Measurements from ENCODE around the gene DEFB113.
A peak's percentile ranks its signal among the peaks of the same experiment; 100 is the strongest.
"Not testable (repeated sequence)": the region's sequence is repeated elsewhere in the genome, so short reads cannot be mapped to it uniquely, and the experiment has no call there.

DEFB113 gene, protein sequence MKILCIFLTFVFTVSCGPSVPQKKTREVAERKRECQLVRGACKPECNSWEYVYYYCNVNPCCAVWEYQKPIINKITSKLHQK

DNA sequence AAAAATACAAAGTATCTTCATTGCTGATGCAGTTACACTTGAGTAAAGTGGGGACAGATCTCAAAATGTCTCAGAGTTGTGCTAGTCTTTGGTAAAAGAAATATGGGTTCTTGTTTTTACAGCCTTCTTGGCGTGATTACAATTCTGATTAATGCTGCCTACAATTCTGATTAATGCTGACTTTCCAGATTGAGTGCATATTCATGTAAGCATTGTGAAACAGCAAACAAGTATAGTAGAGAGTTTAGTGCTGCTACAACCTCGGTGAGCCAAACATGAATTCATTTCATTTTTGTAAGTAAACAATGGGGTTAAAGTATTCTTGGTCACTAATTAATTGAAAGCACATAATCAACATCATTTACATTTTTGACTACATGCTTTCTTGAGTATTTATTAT is at the start of gene DEFB113:
DEFB113 (minus strand) TSS at position 21 of the 400 bp plus-strand sequence; CDS start at position 21, 0 bp downstream.
- no peak within 1 kb of the TSS for H3K4me3 ChIP-seq (ENCODE audit: low read depth, low read length)
- no peak for DNase-seq (ENCODE audit: low read depth)

DNA sequence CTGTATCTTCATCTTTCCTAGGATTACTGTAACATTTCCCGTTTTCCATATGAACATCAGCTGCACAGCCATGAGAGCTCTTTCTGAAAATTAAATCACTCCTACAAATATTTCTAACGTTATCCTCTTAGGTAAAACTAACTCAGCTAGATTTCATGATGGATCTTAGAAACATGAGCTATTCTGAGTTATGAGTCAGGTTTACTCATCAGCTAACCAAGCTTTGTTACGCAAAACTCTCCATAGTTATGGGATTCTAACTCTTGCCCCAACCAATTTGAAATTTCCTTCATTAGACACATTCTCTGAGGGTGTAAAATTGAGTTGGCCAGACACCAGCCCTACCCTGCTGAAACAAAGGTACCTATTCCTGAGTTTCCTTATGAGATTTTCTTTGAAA is 38.4 kb upstream of the DEFB113 start:
- H3K4me3 ChIP-seq (ENCODE audit: low read depth, low read length): no peak overlapping the region
- DNase-seq (ENCODE audit: low read depth): peak; percentile 1

DNA sequence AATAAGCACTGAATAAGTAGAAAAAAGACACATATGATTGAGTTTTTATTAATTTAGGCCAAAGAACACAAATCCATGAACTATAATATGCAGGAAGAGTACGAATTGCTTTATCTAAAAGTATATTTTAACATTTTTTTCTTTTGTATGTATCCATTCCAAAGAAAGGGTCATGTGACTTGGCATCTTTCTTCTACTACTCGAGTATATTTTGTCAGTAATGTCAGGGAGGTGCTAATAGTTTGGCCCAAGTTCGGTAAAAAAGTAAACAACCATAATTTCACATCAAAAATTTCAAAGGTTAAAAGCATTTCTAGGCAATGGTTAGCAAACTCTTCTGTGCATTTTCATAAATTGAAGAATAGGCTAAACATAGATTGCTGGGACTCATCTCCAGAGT is 33.7 kb upstream of the DEFB113 start:
- H3K4me3 ChIP-seq (ENCODE audit: low read depth, low read length): no peak overlapping the region
- no peak for DNase-seq (ENCODE audit: low read depth)

DNA sequence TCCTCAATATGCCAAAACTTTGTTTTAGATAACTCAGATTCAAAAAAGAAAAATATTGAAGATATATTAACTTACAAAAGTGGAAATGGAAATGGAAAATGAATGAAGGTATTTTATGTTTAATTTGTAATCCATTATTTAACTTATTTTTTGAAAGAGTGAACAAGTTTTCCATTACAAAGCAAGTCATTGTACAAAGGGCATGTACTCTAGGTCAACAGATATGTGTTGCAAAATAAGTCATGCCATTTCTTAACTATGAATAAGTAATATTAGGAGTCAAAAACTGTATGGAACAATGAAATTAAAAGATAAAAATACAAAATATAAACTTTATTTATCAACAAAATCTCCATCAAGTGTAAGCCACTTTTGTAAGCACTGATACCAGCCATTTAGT is 25.9 kb upstream of the DEFB113 start:
- H3K4me3 ChIP-seq (ENCODE audit: low read depth, low read length): no peak overlapping the region
- DNase-seq (ENCODE audit: low read depth): no peak

DNA sequence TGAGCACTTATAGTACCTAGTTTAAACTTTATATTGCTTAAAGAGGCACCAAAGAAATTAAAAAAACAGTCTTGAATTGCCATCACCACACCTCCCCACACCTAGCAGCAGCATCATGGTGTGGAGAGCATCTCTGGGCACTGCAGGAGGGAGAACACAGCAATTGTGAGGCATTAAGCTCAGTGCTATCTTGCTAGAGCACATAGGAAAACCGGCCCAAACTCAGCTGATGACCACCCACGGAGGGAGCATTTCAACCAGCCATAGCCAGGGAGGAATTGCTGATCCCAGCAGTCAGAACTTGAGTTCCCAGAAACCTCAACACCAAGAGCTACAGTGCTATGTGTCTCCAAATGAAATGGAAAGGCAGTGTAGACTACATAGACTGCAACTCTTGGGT is 19.5 kb upstream of the DEFB113 start:
- H3K4me3 ChIP-seq (ENCODE audit: low read depth, low read length): no peak overlapping the region
- no peak for DNase-seq (ENCODE audit: low read depth)

DNA sequence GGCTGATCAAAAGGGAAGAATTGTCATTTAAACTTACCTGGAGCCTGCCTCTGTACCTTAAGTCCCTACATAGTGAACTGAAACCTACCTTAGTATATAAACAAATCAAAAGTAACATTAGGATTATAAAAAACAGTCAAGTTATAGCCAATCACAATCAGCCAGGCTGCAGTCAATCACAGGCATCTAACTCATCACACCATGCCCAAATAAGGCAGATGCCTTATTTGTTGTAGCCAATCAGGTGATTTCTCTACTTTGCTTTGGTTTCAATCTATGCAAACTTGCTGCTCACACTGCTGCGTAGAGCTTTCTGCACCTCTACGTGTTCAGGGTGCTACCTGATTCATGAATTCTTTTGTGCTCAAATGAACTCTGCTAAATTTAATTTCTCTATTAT is 18.3 kb upstream of the DEFB113 start:
- no peak for DNase-seq (ENCODE audit: low read depth)
- no peak overlapping the region for H3K4me3 ChIP-seq (ENCODE audit: low read depth, low read length)

DNA sequence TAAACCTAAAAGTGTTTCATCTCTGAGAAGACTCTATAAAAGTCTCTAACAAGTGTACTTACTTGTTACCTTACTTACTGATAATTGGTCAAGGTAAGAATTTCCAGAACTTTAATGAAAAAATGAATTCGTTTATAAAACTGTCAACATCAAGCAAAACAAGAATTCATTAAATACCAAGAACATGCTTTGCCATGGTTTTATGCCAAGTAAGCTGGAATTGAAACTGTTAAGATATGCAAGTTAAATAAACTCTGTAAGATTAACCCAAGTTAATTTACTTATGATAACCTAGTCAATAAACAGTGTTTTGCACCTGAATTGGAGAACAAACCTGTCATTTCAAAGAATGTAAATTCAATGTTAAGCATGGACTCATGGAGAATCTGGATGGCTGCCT is 17.1 kb upstream of the DEFB113 start:
- DNase-seq (ENCODE audit: low read depth): no peak
- no peak overlapping the region for H3K4me3 ChIP-seq (ENCODE audit: low read depth, low read length)

DNA sequence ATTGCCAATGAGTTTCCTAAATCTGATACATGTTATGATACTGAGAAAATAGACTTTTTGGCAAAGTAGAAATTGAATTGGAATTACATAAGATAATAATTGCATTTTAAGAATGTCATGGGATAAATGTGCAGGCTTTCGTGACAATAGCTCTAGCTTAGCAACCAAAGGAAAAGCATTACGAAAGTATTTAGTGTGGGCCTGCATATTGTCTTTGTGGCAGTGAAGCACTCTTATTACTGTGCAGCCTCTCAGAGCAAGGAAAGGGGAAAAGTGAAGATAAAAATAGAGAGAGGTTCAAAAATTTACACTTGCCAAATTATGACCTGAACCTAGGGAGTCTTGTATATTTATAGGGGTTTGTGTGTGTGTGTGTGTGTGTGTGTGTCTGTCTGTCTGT is 12.6 kb upstream of the DEFB113 start:
- H3K4me3 ChIP-seq (ENCODE audit: low read depth, low read length): no peak overlapping the region
- no peak for DNase-seq (ENCODE audit: low read depth)

DNA sequence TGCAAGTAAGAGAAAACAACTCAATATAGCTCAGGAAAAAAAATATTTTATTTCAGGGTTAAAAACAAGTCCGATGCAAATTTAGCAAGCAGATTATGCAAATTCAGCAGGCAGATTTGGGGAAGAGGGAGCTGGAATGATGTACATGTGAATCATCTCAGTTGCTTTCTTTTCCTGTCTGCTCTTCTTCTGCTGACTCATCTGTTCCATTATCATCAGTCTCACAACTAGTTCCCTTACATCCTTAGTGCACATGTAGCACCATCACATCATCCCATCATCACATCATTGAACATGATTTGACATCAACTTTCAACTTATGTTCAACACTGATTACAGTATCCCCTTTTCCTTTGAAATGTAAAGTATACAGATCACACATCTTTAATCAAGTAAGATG is 11.5 kb upstream of the DEFB113 start:
- H3K4me3 ChIP-seq (ENCODE audit: low read depth, low read length): no peak overlapping the region
- DNase-seq (ENCODE audit: low read depth): peak; percentile 8

DNA sequence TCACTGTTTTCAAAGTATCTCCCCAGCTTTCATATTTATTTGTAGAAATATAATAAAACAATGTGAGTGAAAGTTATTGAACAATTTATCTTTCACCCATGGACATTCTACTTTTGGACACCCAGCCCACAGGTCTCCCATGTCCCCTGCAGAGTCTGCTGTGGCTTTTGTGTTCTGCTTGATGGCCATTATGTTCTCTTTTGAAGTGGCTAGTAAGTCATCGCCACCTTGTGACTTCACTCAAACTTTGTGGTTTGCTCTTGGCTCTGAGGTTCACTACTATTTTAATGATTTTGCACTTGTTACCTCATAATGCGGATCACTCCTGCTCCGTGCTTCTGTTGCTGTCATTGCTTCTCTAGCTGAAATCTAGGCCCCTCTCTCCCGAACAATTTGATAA is 10.2 kb upstream of the DEFB113 start:
- no peak for DNase-seq (ENCODE audit: low read depth)
- no peak overlapping the region for H3K4me3 ChIP-seq (ENCODE audit: low read depth, low read length)

DNA sequence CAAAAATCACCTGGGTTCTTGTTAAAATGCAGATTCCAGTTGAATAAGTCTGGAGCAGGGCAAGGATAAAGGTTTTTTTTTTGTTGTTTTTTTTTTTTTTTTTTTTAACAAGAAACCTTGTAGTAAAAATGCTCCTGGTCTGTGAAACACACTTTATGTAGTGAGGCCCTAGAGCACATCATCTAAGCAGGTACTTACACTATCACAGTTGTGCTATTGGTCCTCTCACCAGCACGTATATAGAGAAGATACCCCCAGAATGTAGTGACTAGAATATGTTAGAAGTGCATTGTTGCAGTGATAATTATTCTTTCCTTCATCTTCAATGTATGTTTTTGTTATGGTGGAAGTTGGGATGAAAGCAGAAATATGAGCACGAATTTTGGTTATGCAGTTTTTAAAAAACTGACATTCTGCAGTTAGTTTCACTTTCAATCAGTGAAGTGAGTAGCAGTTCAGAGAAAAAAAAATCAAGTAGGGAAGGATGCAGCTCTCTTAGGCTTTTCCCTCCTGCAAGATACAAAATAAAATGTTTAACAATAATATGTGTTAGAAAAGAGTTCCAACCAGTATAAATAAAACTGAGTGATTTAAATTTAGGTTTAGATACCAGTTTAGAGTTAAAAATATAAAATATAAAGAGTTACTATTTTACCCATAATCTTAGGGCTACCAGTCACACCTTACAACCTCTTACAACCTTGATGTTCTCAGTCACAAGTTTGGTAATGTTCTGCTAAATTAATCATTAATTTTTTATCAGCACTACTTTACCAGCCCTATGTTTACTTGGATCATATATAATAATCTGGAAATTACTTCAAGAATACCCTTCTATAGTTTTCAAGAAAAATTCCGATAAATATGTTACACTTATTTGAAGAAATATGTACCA is 9.2 kb upstream of the DEFB113 start:
- DNase-seq (ENCODE audit: low read depth): no peak
- H3K4me3 ChIP-seq (ENCODE audit: low read depth, low read length): no peak overlapping the region

DNA sequence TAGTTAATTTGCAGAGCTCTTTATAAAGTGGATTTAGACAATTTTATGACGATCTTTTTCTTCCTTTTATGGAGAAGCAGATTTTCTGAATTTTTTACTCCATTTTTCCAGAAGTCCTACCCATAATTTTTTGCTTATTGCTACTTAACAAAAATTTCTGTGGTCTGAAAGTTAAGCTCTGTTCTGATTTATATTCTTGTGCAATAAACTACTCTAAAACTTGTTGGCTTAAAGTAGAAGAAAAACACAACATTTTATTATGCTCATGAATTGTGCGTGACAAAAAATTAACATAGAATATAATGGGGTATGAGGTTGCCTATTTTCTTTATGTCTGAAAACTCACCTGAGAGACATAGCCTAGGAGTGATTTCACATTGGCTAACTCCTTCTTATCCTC is 2.6 kb downstream of the DEFB113 start:
- no peak for DNase-seq (ENCODE audit: low read depth)
- no peak overlapping the region for H3K4me3 ChIP-seq (ENCODE audit: low read depth, low read length)

DNA sequence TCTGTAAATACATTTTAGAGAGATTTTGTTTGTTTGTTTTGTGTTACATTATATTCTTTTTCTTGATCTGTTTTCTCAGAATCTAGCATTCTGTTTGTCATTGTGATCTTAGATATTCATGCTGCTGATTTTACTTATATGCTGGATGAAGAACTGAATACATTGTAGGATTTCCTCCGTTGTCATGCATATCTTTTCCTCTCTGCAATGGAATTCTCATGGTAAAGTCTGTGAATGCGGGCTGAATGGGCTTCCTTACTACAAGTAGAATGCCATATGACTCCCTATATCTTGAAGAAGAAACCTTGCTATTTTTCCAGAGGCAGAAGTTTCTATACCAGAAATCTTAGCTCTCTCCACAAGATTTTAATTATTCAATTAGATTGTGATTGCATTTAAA is 3.1 kb downstream of the DEFB113 start:
- DNase-seq (ENCODE audit: low read depth): no peak
- H3K4me3 ChIP-seq (ENCODE audit: low read depth, low read length): no peak overlapping the region

DNA sequence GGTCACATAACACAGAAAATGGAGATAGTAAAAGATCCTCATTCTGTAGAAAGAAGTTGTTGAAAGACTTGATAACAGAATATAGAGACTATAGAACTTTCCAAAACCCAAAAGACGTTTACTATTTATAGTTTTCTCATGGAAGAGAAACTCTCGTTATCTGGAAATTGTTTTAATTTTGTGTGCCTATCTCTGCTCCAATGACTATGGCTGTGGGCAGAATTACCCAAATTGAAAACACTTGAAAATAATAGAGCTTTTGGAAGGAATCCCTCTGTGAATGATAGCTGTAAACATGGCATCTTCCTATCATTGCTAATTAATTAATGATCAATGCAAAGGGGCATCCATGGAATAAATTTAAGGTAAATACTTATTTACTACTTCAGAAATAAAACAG is 5.4 kb downstream of the DEFB113 start, which contains the start of gene DEFB114:
DEFB114 (minus strand) TSS at position 101 of the 400 bp plus-strand sequence; CDS start at position 42, 59 bp downstream.
- no peak within 1 kb of the TSS for H3K4me3 ChIP-seq (ENCODE audit: low read depth, low read length)
- DNase-seq (ENCODE audit: low read depth): no peak

DNA sequence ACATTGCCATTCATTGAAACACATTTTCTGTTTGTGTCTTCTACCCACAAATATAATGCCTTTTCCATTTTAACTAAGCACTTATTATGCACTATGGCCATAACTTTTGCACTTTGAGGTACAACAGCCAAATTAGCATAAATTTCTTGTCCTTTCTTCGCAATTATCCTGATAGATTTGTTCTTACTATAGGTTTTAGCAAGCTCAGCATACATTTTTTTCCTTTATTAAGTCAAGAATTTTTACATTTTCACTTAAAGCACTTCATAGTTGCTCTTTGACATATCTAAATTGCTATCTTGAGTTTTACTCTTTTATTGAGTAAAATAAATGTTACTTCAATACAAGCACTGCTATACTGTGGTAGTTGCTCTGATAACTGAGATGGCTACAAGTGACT is 11.2 kb downstream of the DEFB113 start:
- no peak for DNase-seq (ENCODE audit: low read depth)
- H3K4me3 ChIP-seq (ENCODE audit: low read depth, low read length): no peak overlapping the region

DNA sequence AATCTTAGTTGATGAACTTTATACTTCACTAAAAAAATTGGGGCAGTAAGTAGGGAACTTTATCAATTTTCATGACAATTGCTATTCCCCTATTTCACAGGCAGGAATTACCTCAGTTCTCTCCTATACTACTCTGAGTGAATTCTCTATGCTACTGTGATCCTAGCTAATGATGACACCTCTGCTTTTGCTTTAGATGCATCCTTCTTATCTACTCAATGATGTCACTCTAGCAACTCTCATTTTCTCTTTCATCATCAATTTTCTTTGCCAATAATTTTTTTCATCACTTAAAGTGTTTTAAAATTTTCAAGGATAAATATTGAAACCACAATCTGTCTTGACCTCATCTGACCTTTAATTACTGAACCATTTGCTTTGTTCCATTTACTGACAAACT is 13.6 kb downstream of the DEFB113 start:
- DNase-seq (ENCODE audit: low read depth): no peak
- no peak overlapping the region for H3K4me3 ChIP-seq (ENCODE audit: low read depth, low read length)

DNA sequence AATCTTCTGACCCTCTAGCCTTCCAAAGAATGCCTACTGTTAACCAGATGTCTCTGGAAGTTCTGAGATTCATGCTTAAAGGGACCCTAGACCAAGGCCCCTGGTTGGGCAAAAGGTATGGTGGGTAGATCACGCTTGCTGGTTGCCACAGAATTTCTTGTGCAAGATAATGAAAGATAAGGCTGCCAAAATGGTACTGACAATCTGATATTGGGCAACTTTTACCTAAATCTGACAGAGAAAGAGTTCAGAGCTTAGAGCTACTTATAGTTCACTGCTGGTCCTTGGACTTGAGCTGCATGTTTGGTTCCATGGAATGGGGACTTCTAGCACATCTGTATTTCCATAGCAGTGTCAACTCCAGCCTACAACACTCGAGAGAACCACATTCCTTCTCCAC is 17.5 kb downstream of the DEFB113 start:
- no peak overlapping the region for H3K4me3 ChIP-seq (ENCODE audit: low read depth, low read length)
- DNase-seq (ENCODE audit: low read depth): no peak

DNA sequence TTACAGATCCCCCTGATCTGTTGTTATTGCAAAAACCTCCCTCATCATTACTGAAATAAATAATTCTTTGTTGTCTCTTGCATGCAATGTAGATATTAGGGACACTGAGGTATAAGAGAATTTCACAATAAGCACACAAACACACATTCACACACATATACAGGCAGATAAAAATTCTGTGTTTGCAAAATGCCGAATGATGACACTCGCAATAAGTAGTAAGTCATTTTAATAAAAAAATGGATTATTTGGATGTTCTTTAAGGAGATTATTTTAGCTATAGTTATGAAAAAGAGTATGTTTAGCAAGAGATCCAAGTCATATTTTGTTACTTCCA is 19.0 kb downstream of the DEFB113 start:
- no peak for DNase-seq (ENCODE audit: low read depth)

DNA sequence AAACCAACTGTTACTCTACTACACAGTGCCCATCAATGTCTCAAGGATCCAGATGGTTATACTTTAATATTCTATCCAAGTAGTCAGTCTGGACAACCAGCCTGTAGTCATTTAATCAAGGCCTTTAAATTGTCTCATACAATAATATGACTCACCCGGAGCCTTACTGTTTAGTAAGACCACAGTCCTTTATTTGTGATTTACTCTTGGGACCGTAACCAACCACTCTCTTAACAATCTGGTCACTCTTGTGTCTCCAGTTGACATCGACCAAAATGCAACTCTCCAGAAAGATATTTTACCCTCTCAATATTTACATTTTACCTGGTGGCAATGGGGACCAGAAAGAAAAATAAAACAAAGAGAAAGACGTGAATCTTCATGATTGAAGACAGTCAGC is 20.4 kb downstream of the DEFB113 start:
- no peak for DNase-seq (ENCODE audit: low read depth)
- H3K4me3 ChIP-seq (ENCODE audit: low read depth, low read length): no peak overlapping the region

More for the DNA sequence above, 19.0 kb downstream of the DEFB113 start:
- H3K4me3 ChIP-seq (ENCODE audit: low read depth, low read length): no peak overlapping the region

DNA sequence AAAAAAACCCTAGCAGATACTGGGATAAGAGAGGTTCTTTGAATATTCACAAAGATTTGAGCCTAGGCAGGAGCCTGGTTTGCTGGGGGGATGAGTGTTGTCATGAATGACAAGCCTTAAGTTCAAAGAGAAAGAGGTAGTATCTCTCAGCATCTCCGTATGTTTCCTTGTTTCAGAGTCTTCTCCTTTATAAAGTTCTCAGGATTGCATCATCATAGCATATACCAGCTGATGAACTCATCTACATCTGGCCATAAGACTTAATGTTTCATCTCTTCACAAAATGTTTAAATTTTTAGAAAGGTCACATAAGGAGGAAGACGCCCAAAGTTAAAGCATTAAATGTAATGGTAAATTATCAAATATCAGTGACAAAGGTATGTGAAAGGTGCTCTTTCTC is 22.6 kb downstream of the DEFB113 start:
- DNase-seq (ENCODE audit: low read depth): no peak
- no peak overlapping the region for H3K4me3 ChIP-seq (ENCODE audit: low read depth, low read length)

DNA sequence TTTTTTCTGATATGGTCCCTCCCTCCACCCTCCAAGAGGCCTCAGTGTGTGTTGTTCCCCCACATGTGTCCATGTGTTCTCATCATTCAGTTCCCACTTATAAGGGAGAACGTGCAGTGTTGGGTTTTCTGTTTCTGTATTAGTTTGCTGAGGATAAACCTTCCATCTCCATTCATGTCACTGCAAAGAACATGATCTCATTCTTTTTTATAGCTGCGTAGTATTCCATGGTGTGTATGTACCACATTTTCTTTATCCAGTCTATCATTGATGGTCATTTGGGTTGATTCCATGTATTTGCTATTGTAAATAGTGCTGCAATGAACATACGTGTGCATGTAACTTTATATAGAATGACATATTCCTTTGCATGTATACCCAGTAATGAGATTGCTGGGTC is 25.4 kb downstream of the DEFB113 start:
- H3K4me3 ChIP-seq (ENCODE audit: low read depth, low read length); DNase-seq (ENCODE audit: low read depth): not testable (repeated sequence)
